ENCODE data around the gene FAM156B. TPM values are rescaled to one million over a fixed set of nuclear protein-coding genes. Genes with fewer than 3 reads are reported as not detected.
"Not testable (repeated sequence)": the region's sequence is repeated elsewhere in the genome, so short reads cannot be mapped to it uniquely, and the experiment has no call there.

The FAM156B gene
- total RNA-seq, 2 donors from 2014 or later: 8.0 to 44.8 TPM

GRCh38 chrX:52867610-52868348 is 29.4 kb upstream of the FAM156B start, which contains the start of gene XAGE3:
Gene XAGE3 (minus strand): TSS chrX:52868083. CDS start chrX:52867133, 950 bp downstream.
- no peaks in the 10 kb centered on the region for H3K27me3 ChIP-seq
- intact Hi-C loops (cut with DNase I): no loop called here
- DNase-seq: no peak

GRCh38 chrX:52870046-52870445 is 27.1 kb upstream of the FAM156B start:
- H3K9me3 ChIP-seq: no peaks in the 10 kb centered on the region
- no peak overlapping the region for H3K27ac ChIP-seq
- DNase-seq (no peak), ATAC-seq (no peak)
- TF ChIP-seq CTCF (IDR thresholded peaks at IDR 0.05): no peak
- TF ChIP-seq POLR2A (IDR thresholded peaks at IDR 0.05): no peak
- no peaks in the 10 kb centered on the region for H3K36me3 ChIP-seq (replicated peaks in 1 of 2; ENCODE audit: insufficient read depth in 1 of 2, low read depth in 2 of 2)
- 67 to 80% methylated on average over 1 of the region's 1 CpG for WGBS, 2 donors
- peaks cover 8% of the 10 kb centered on the region for H3K4me1 ChIP-seq
- intact Hi-C loops (cut with DNase I): no loop called here
- no peak overlapping the region for H3K4me3 ChIP-seq
- H3K27me3 ChIP-seq: no peaks in the 10 kb centered on the region

More at GRCh38 chrX:52867610-52868348, 29.4 kb upstream of the FAM156B start, which contains the start of gene XAGE3:
- Histone ChIP-seq H3K36me3 (replicated peaks in 1 of 2; ENCODE audit: insufficient read depth in 1 of 2, low read depth in 2 of 2) (no peaks in the 10 kb centered on the region), H3K4me3 (no peak within 1 kb of the TSS), H3K27ac (no peak within 1 kb of the TSS), H3K9me3 (no peaks in the 10 kb centered on the region), H3K4me1 (peaks cover 12% of the 10 kb centered on the region)
- no peak for ATAC-seq
- TF ChIP-seq CTCF (IDR thresholded peaks at IDR 0.05) (no peak), POLR2A (IDR thresholded peaks at IDR 0.05) (no peak)
- WGBS, 2 donors: 84 to 95% methylated on average over 15 to 22 of the region's 35 CpGs

- H3K4me3 ChIP-seq; H3K27ac ChIP-seq; H3K4me1 ChIP-seq; DNase-seq; H3K9me3 ChIP-seq; H3K27me3 ChIP-seq; intact Hi-C loops (cut with DNase I); H3K36me3 ChIP-seq (replicated peaks in 1 of 2; ENCODE audit: insufficient read depth in 1 of 2, low read depth in 2 of 2); ATAC-seq: not testable (repeated sequence)
These were observed 23.3 kb upstream of the FAM156B start for GRCh38 chrX:52873825-52874224.

- ATAC-seq (no peak), DNase-seq (no peak)
- TF ChIP-seq CTCF (IDR thresholded peaks at IDR 0.05) (no peak), POLR2A (IDR thresholded peaks at IDR 0.05) (no peak)
- no peak overlapping the region for H3K4me3 ChIP-seq
- no peaks in the 10 kb centered on the region for H3K4me1 ChIP-seq
- intact Hi-C loops (cut with DNase I): no loop called here
- no peak overlapping the region for H3K27ac ChIP-seq
- no peaks in the 10 kb centered on the region for H3K9me3 ChIP-seq
- H3K27me3 ChIP-seq: no peaks in the 10 kb centered on the region
- WGBS, 2 donors: 69 to 83% methylated on average over 4 to 5 of the region's 5 CpGs
- H3K36me3 ChIP-seq (replicated peaks in 1 of 2; ENCODE audit: insufficient read depth in 1 of 2, low read depth in 2 of 2): no peaks in the 10 kb centered on the region
These were observed 22.5 kb upstream of the FAM156B start for GRCh38 chrX:52874661-52875060.

- WGBS, 2 donors: 81 to 97% methylated on average over 5 to 7 of the region's 10 CpGs
- H3K27ac ChIP-seq; ATAC-seq; H3K4me1 ChIP-seq; H3K36me3 ChIP-seq (replicated peaks in 1 of 2; ENCODE audit: insufficient read depth in 1 of 2, low read depth in 2 of 2); H3K27me3 ChIP-seq; H3K9me3 ChIP-seq; intact Hi-C loops (cut with DNase I); DNase-seq; H3K4me3 ChIP-seq: not testable (repeated sequence)
These were observed 21.7 kb upstream of the FAM156B start for GRCh38 chrX:52875436-52875835.

- H3K4me3 ChIP-seq, H3K4me1 ChIP-seq: not testable (repeated sequence)
- WGBS, 2 donors: 46 to 63% methylated on average over 3 to 6 of the region's 6 CpGs
These were observed 20.7 kb upstream of the FAM156B start for GRCh38 chrX:52876386-52876785.

GRCh38 chrX:52887459-52887858 is 9.7 kb upstream of the FAM156B start:
- no CpG with 5 or more reads among the region's 10 CpGs for WGBS, 2 donors
- DNase-seq; H3K4me3 ChIP-seq; ATAC-seq; H3K27me3 ChIP-seq; H3K36me3 ChIP-seq (replicated peaks in 1 of 2; ENCODE audit: insufficient read depth in 1 of 2, low read depth in 2 of 2); H3K9me3 ChIP-seq; H3K27ac ChIP-seq; H3K4me1 ChIP-seq; intact Hi-C loops (cut with DNase I): not testable (repeated sequence)

More at GRCh38 chrX:52876386-52876785, 20.7 kb upstream of the FAM156B start:
- H3K9me3 ChIP-seq; intact Hi-C loops (cut with DNase I); H3K27me3 ChIP-seq; H3K27ac ChIP-seq; ATAC-seq; H3K36me3 ChIP-seq (replicated peaks in 1 of 2; ENCODE audit: insufficient read depth in 1 of 2, low read depth in 2 of 2); DNase-seq: not testable (repeated sequence)

GRCh38 chrX:52888090-52888489 is 9.0 kb upstream of the FAM156B start:
- no CpG with 5 or more reads among the region's 9 CpGs for WGBS, 2 donors
- H3K36me3 ChIP-seq (replicated peaks in 1 of 2; ENCODE audit: insufficient read depth in 1 of 2, low read depth in 2 of 2); H3K9me3 ChIP-seq; H3K4me3 ChIP-seq; intact Hi-C loops (cut with DNase I); DNase-seq; ATAC-seq; H3K27me3 ChIP-seq; H3K4me1 ChIP-seq; H3K27ac ChIP-seq: not testable (repeated sequence)

- no CpG with 5 or more reads among the region's 8 CpGs for WGBS, 2 donors
These were observed 692 bp upstream of the FAM156B start for GRCh38 chrX:52896438-52896837.

More at GRCh38 chrX:52896438-52896837, 692 bp upstream of the FAM156B start:
- H3K4me3 ChIP-seq; H3K27me3 ChIP-seq; intact Hi-C loops (cut with DNase I); H3K4me1 ChIP-seq; ATAC-seq; H3K27ac ChIP-seq; DNase-seq; H3K36me3 ChIP-seq (replicated peaks in 1 of 2; ENCODE audit: insufficient read depth in 1 of 2, low read depth in 2 of 2); H3K9me3 ChIP-seq: not testable (repeated sequence)

Measured in body of pancreas (tissue), 4 donors.